GM21723 (cell line): Measurements from ENCODE around the gene PRKAG1.

Experiments used
- ATAC-seq: cut with Tn5 transposase; IDR thresholded peaks from one replicate; pipeline ENCODE4 v1.9.1; 2021; ENCODE audit warnings: mild to moderate bottlenecking, moderate library complexity; ENCODE audit not compliant: unreplicated experiment

PRKAG1 gene

DNA sequence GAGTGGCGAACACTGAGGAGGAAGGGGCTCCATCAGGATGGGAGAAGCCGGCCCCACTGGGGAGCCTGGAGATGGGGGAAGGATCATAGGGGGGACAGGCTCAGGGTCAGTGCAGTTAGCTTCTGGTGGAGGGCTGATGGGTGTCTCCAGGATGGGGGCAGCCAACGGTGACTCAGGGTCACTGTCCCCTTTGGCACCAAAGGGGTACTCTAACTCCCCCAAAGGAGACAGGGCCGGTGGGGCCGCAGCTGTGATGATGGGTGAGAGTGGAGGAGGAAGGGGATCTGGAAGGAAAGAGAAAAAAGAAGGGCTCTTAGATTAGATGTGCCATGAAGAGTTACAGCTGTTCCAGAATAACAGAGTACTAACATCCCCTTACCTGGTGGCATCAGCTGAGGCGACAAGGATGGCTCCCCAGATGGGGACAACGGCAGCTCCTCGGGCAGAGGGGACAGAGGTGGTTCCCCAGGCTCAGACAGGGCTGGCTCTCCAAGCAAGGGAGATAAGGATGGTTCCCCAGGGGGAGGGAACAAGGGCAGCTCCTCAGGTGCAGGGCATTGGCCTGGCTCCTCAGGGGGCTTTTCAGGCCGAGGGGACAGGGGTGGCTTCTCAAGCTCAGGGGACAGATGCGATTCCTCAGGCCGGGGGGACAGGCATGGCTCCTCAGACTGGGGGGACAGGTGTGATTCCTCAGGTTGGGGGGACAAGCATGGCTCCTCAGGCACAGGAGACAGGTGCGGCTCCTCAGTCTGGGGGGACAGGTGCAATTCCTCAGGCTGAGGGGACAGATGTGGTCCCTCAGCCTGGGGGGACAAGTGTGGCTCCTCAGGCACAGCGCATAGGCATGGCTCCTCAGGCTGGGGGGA lies 32.2 kb upstream of the PRKAG1 start:
- ATAC-seq: no peak

- no peak for ATAC-seq
These were observed 31.1 kb upstream of the PRKAG1 start for GRCh38 chr12:49049566-49050224.

DNA sequence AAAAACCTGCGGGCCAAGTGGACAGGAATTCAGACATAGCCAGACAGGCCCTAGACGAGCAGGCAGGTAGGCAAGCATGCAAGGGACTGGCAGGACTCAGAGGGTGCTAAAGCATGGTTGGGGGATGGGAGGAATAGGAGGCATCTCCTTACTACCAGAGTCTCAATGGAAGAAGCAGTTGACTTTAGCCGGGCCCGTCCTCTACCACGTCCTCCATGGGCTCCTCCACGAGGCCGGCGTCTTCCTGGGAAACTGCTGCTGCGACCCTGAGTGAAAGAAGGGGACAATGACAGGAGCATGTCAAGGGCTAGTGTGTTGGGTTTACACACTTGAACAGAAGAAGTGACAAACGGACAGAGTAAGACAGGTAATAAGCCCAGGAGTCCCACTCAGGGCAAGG lies 30.4 kb upstream of the PRKAG1 start:
- ATAC-seq: no peak

- ATAC-seq: no peak
These were observed 27.7 kb upstream of the PRKAG1 start for GRCh38 chr12:49046129-49046895.

- no peak for ATAC-seq
These were observed 26.1 kb upstream of the PRKAG1 start for GRCh38 chr12:49044660-49045059.

DNA sequence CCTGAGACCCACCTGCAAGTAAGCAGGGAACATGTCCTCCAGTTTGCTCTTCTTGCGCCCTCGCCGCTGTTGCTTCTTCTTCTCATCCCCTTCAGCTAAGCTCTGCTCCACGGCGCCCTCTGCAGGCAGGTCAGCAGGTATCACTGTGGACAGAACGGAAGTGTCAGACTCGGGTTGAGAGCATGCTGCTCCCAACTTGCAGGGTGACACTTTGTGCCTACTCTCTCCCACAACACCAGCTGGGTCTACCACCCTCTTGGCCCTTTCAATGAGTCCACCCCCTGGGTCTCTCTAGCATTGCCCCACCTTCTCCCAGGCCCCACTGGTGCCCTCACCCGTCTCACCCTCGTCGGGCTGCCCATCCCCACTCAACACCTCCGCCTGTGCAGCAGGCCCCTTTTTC lies 25.3 kb upstream of the PRKAG1 start:
- ATAC-seq: no peak

GRCh38 chr12:49043241-49043640 lies 24.7 kb upstream of the PRKAG1 start:
- no peak for ATAC-seq

DNA sequence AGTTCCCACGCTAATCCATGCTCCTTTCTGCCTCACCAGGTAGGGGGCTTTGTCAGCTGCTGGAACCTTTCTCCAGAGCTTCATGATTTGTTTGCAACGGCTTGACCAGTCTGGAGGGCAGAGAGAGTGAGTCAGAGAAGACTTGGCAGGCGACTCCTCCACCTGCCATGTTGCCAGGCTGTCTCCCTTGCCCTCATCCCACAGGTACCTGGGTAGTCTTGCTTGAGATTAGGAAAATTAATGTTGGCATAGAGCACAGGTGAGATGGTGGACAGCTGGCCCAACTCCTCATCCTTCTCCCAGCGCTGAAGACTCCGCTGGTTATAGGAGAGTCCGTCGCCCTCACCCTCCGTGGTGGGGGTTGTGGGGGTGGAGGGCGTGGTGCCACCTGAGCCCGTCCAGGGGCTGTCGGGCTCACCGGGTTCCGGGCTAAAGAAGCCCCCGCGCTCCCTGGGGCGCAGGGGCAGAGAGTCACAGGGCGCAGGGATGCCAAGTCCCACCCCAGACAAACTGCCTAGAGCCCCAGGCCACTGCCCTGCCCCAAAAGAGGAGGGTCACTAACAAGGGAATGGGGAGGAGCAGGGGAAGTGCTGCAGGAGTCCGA lies 23.4 kb upstream of the PRKAG1 start:
- ATAC-seq: no peak

- no peak for ATAC-seq
These were observed 22.7 kb upstream of the PRKAG1 start for GRCh38 chr12:49041036-49041880.

GRCh38 chr12:49040364-49040855 lies 21.8 kb upstream of the PRKAG1 start:
- ATAC-seq: no peak

GRCh38 chr12:49039421-49040363 lies 21.1 kb upstream of the PRKAG1 start:
- no peak for ATAC-seq

DNA sequence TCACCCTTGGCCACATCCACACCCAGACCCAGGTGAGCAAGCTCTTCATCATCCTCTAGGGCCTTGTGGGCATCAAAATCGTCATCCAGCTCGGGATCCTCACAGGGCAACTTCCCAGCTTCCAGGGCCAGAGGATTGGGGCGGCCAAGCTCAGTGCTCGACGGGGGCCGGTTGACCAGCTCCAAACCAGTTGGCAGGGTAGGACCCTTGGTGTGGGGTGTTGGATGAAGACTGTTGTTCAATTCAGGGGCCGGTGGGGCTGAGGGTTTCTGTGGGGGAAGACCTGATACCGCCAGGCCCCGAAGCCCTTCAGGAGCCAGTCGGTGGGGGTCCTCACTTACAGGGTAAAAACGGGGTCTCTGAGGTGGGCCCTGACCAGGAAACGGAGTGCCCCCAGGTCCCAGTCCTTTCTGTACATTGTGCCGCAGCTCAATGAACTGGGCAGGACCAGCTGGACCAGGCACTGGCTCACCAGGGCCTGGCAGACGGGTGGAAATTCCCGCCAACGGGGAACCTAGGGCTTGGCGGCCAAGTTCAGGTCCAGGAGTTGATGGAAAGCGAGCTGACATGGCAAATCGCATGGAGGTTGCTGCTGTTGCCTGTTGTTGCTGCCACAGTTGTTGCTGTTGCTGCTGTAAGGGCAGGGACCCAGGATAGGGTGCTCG lies 19.8 kb upstream of the PRKAG1 start:
- ATAC-seq: no peak

DNA sequence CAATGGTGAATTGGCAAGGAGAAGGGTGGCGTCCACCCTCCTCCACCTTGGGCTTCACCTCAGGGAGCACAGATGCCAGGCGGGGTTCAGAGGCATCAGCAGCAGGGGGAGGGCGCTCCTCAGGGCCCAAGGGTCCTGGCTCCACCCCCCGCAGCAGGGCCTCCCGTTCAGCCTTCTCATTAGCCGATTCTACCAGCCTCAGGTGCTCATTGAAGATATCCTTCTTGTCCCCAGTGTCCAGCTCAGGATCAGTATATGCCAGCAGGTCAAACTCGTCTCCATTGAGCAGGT lies 19.3 kb upstream of the PRKAG1 start:
- no peak for ATAC-seq

- ATAC-seq: no peak
These were observed 18.8 kb upstream of the PRKAG1 start for GRCh38 chr12:49037111-49037946.

DNA sequence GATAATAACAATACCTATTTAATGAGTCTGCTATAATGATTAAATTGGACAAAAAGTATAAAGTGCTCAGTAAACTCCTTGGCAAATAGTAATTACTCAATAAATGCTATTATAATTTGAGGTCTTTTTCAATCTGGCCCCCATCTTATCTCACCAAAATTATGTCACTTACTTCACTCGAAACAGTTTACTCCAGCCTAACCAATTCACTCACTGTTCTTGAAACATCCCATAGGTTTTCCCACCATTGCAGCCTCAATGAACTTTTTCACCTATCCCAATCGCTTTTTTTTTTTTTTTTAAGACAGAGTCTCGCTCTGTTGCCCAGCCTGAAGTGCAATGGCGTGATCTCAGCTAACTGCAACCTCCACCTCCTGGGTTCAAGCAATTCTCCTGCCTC lies 17.5 kb upstream of the PRKAG1 start:
- no peak for ATAC-seq

- no peak for ATAC-seq
These were observed 15.7 kb upstream of the PRKAG1 start for GRCh38 chr12:49034286-49034622.

DNA sequence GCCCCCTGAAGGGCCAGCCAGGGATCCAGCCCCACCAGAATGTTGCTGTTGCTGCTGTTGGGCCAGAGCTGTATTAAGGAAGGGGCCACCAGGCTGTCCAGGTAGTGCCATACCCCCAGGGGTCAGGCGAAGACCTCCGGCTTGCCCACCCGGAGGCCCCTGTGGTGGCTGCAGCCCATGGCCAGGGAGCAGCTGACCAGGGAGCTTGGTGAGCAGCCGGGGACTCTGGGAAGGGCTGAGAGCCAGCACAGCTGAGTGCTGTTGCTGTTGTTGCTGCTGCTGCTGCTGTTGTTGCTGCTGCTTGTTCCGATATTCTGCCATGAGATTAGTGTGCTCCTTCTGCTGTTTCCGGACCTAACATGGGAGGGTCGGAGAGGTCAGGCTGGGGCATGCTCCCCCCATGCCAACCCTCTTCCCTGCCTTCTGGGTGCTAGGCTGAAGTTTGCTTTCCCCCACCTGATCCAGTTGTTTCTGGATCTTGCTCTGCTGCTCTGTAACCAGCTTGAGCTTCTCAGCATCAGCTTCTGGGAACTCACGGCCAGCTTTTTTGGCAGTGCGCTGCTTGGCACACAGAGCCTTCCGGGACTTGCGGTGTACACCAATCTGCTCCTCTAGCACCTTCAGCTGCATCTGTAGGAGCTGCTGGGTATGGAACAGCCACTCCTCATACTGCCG lies 15.2 kb upstream of the PRKAG1 start:
- no peak for ATAC-seq
